Measurements from ENCODE around the gene PDE6C. TPM values are rescaled to one million over a fixed set of nuclear protein-coding genes. Genes with fewer than 3 reads are reported as not detected.

Gene PDE6C
- total RNA-seq, 5 donors from 2014 or later (not counting 1 experiment from before 2014, with no cell fraction given), result not detected

DNA sequence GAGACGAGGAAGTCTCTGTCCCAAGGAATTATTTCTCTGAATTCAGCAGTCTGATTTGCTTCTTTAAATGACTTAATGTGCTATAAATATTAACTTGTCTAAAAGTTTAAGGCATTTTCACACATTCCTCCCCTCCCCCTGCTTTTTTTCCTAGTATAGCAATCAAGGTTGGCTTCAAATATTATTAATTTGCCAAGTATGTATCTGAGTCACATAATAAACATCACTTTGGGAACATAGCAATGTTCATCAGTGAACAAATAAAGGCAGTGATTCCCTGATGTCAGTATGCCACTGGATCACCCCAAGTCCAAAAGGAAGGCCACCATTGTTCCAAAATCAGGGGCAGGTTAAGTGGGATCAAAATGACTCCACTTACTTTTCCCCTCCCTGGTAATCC lies 40.5 kb downstream of the PDE6C start:
- no peak overlapping the region for H3K27ac ChIP-seq (ENCODE audit: low read length)
- Mint-ChIP-seq H3K9me3 (no peaks in the 10 kb centered on the region), H3K27ac (no peak overlapping the region), H3K4me1 (peaks cover 0 to 2% (median 0%) of the 10 kb centered on the region in 3 donors), H3K4me3 (no peak overlapping the region), H3K27me3 (peaks cover 0 to 3% of the 10 kb centered on the region in 2 donors), H3K36me3 (no peaks in the 10 kb centered on the region)
- CTCF ChIA-PET, result interaction anchor here in 1 of 2 donors (0.6 kb wide), 1 partner anchor 1948 kb away, joined by 3 read pairs; no protein-coding TSS in a partner anchor
- no peaks in the 10 kb centered on the region for H3K36me3 ChIP-seq (ENCODE audit: control insufficient read depth in 2 of 2, extremely low read depth in 1 of 2, insufficient read depth in 1 of 2, low read length in 1 of 2)
- DNase-seq (no peak), ATAC-seq (replicated peaks in 1 of 4) (no peak)
- WGBS (ENCODE audit: insufficient coverage), result no CpG with 5 or more reads among the region's 1 CpG
- POLR2A ChIA-PET, result no interaction called here
- no peaks in the 10 kb centered on the region for H3K9me3 ChIP-seq
- H3K27me3 ChIP-seq (replicated peaks in 1 of 2; ENCODE audit: control insufficient read depth in 2 of 2, extremely low read depth in 1 of 2, insufficient read depth in 2 of 2, low read length in 1 of 2), result no peaks in the 10 kb centered on the region
- H3K4me1 ChIP-seq (ENCODE audit: control insufficient read depth in 1 of 2, extremely low read depth in 1 of 2, insufficient read depth in 2 of 2, low read length in 2 of 2), result no peaks in the 10 kb centered on the region
- no peak overlapping the region for H3K4me3 ChIP-seq (ENCODE audit: control insufficient read depth in 1 of 2, extremely low read depth in 1 of 2, low read length in 1 of 2)

DNA sequence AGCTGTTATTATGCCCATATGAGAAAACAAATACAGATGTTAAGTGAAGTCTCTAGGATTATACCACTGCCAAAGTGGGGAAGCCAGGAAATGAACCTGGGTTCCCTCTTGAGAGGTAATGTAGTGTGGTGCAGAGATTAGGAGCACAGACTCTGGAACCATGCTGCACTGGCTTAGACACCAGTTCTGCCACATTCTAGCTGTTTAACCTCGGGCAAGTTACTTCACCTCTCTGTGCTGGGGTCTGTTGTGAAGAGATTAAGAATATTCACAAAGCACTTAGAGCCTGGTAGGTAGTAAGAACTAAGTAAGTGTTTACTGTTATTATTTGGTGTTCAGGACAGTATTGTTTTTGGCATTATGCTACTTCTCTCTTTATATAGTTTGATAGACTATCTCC lies 41.9 kb downstream of the PDE6C start:
- no peaks in the 10 kb centered on the region for H3K9me3 Mint-ChIP-seq
- CTCF ChIA-PET, result interaction anchor here in 1 of 2 donors (0.6 kb wide), 1 partner anchor 334 kb away, joined by 3 read pairs; no protein-coding TSS in a partner anchor

DNA sequence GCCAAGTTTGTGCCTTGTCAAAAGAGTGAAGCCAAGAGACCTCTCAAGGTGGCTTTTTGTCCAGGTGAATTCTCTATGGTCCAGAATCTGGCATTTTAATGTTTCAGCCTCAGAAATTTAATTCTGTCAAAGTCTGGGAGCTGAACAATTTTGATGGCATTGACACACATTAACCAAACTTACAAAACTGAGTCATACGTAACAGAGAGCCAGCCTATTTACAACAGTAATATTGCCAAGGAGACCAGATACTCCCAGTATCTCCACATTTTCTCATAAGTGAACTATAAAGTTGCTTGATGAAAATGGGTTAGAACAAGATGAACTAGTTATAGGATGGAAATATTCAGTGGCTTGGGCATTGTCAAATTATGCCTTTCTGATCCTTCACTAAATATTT lies 43.8 kb downstream of the PDE6C start:
- DNase-seq (no peak), ATAC-seq (replicated peaks in 1 of 4) (no peak)
- POLR2A ChIA-PET, result no interaction called here
- H3K4me1 ChIP-seq (ENCODE audit: control insufficient read depth in 1 of 2, extremely low read depth in 1 of 2, insufficient read depth in 2 of 2, low read length in 2 of 2), result no peaks in the 10 kb centered on the region
- CTCF ChIA-PET, result no interaction called here
- no CpG with 5 or more reads among the region's 1 CpG for WGBS (ENCODE audit: insufficient coverage)
- no peaks in the 10 kb centered on the region for H3K27me3 ChIP-seq (replicated peaks in 1 of 2; ENCODE audit: control insufficient read depth in 2 of 2, extremely low read depth in 1 of 2, insufficient read depth in 2 of 2, low read length in 1 of 2)
- H3K36me3 ChIP-seq (ENCODE audit: control insufficient read depth in 2 of 2, extremely low read depth in 1 of 2, insufficient read depth in 1 of 2, low read length in 1 of 2), result peaks cover 0 to 5% of the 10 kb centered on the region in 2 donors
- Mint-ChIP-seq H3K27ac (no peak overlapping the region), H3K27me3 (no peaks in the 10 kb centered on the region), H3K4me1 (peaks cover 0 to 2% (median 0%) of the 10 kb centered on the region in 3 donors), H3K36me3 (peaks cover 19% of the 10 kb centered on the region), H3K9me3 (no peaks in the 10 kb centered on the region), H3K4me3 (no peak overlapping the region)
- no peak overlapping the region for H3K4me3 ChIP-seq (ENCODE audit: control insufficient read depth in 1 of 2, extremely low read depth in 1 of 2, low read length in 1 of 2)
- no peak overlapping the region for H3K27ac ChIP-seq (ENCODE audit: low read length)
- H3K9me3 ChIP-seq, result no peaks in the 10 kb centered on the region

More for the DNA sequence above, 41.9 kb downstream of the PDE6C start:
- no peak for DNase-seq
- H3K4me3 Mint-ChIP-seq, result no peak overlapping the region
- no peak overlapping the region for H3K27ac Mint-ChIP-seq
- peaks cover under 1% of the 10 kb centered on the region for H3K36me3 Mint-ChIP-seq
- H3K27me3 ChIP-seq (replicated peaks in 1 of 2; ENCODE audit: control insufficient read depth in 2 of 2, extremely low read depth in 1 of 2, insufficient read depth in 2 of 2, low read length in 1 of 2), result no peaks in the 10 kb centered on the region
- peaks cover 0 to 2% (median 0%) of the 10 kb centered on the region in 3 donors for H3K4me1 Mint-ChIP-seq
- no peaks in the 10 kb centered on the region for H3K36me3 ChIP-seq (ENCODE audit: control insufficient read depth in 2 of 2, extremely low read depth in 1 of 2, insufficient read depth in 1 of 2, low read length in 1 of 2)
- peaks cover 0 to 3% of the 10 kb centered on the region in 2 donors for H3K27me3 Mint-ChIP-seq
- H3K4me3 ChIP-seq (ENCODE audit: control insufficient read depth in 1 of 2, extremely low read depth in 1 of 2, low read length in 1 of 2), result no peak overlapping the region
- no peak overlapping the region for H3K27ac ChIP-seq (ENCODE audit: low read length)
- WGBS (ENCODE audit: insufficient coverage), result no CpG with 5 or more reads among the region's 1 CpG
- H3K4me1 ChIP-seq (ENCODE audit: control insufficient read depth in 1 of 2, extremely low read depth in 1 of 2, insufficient read depth in 2 of 2, low read length in 2 of 2), result no peaks in the 10 kb centered on the region
- no peaks in the 10 kb centered on the region for H3K9me3 ChIP-seq
- POLR2A ChIA-PET, result no interaction called here
- ATAC-seq (replicated peaks in 1 of 4), result no peak

DNA sequence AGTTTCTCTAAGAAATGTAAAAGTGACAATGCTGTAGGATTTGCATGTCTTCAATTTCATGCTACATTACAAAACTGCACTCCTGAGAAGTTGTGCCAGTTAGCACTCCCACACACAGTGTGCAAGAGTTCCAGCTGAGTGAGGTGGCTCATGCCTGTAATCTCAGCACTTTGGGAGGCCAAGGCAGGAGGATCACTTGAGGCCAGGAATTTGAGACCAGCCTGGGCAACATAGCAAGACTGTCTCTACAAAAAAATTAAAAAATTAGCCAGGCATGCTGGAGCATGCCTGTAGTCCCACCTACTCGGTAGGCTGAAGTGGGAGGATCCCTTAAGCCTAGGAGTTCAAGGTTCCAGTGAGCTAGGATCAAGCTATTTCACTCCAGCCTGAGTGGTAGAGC lies 45.4 kb downstream of the PDE6C start:
- H3K27ac Mint-ChIP-seq, result no peak overlapping the region
- DNase-seq (no peak), ATAC-seq (replicated peaks in 1 of 4) (no peak)
- Histone ChIP-seq H3K36me3 (ENCODE audit: control insufficient read depth in 2 of 2, extremely low read depth in 1 of 2, insufficient read depth in 1 of 2, low read length in 1 of 2) (peaks cover 0 to 5% of the 10 kb centered on the region in 2 donors), H3K27me3 (replicated peaks in 1 of 2; ENCODE audit: control insufficient read depth in 2 of 2, extremely low read depth in 1 of 2, insufficient read depth in 2 of 2, low read length in 1 of 2) (no peaks in the 10 kb centered on the region), H3K4me3 (ENCODE audit: control insufficient read depth in 1 of 2, extremely low read depth in 1 of 2, low read length in 1 of 2) (no peak overlapping the region), H3K4me1 (ENCODE audit: control insufficient read depth in 1 of 2, extremely low read depth in 1 of 2, insufficient read depth in 2 of 2, low read length in 2 of 2) (no peaks in the 10 kb centered on the region), H3K9me3 (no peaks in the 10 kb centered on the region), H3K27ac (ENCODE audit: low read length) (no peak overlapping the region)
- H3K9me3 Mint-ChIP-seq, result no peaks in the 10 kb centered on the region
- ChIA-PET POLR2A (no interaction called here), CTCF (no interaction called here)
- WGBS (ENCODE audit: insufficient coverage), result no CpG with 5 or more reads among the region's 1 CpG
- H3K4me3 Mint-ChIP-seq, result no peak overlapping the region
- peaks cover 26% of the 10 kb centered on the region for H3K36me3 Mint-ChIP-seq
- peaks cover 0 to 2% (median 0%) of the 10 kb centered on the region in 3 donors for H3K4me1 Mint-ChIP-seq
- no peaks in the 10 kb centered on the region for H3K27me3 Mint-ChIP-seq

DNA sequence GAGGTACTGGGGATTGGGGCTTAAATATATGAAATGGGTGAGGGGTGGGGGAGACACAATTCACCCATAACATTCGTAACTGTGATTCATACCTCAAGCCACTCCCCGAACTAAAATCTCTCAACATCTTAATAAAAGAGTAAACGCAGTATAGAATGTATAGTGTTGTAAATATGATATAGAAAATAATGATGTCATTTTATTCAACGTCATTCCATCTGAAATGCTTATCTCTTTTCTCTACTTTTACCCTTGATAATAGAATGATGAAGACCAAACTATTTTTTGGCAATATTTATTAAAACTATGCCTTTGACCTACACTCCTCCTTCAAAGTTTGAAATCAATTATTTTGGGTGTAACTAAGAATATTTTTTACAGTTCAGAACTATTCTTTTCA lies 53.7 kb downstream of the PDE6C start:
- Histone ChIP-seq H3K9me3 (no peaks in the 10 kb centered on the region), H3K4me1 (ENCODE audit: control insufficient read depth in 1 of 2, extremely low read depth in 1 of 2, insufficient read depth in 2 of 2, low read length in 2 of 2) (no peaks in the 10 kb centered on the region), H3K27me3 (replicated peaks in 1 of 2; ENCODE audit: control insufficient read depth in 2 of 2, extremely low read depth in 1 of 2, insufficient read depth in 2 of 2, low read length in 1 of 2) (no peaks in the 10 kb centered on the region), H3K27ac (ENCODE audit: low read length) (no peak overlapping the region), H3K4me3 (ENCODE audit: control insufficient read depth in 1 of 2, extremely low read depth in 1 of 2, low read length in 1 of 2) (no peak overlapping the region), H3K36me3 (ENCODE audit: control insufficient read depth in 2 of 2, extremely low read depth in 1 of 2, insufficient read depth in 1 of 2, low read length in 1 of 2) (peaks cover 0 to 41% of the 10 kb centered on the region in 2 donors)
- DNase-seq (no peak), ATAC-seq (replicated peaks in 1 of 4) (no peak)
- ChIA-PET POLR2A (no interaction called here), CTCF (no interaction called here)
- no peak overlapping the region for H3K27ac Mint-ChIP-seq
- WGBS (ENCODE audit: insufficient coverage), result no CpG with 5 or more reads among the region's 4 CpGs
- H3K4me3 Mint-ChIP-seq, result no peak overlapping the region
- H3K9me3 Mint-ChIP-seq, result no peaks in the 10 kb centered on the region
- peaks cover 53% of the 10 kb centered on the region for H3K36me3 Mint-ChIP-seq
- H3K4me1 Mint-ChIP-seq, result no peaks in the 10 kb centered on the region
- no peaks in the 10 kb centered on the region for H3K27me3 Mint-ChIP-seq

DNA sequence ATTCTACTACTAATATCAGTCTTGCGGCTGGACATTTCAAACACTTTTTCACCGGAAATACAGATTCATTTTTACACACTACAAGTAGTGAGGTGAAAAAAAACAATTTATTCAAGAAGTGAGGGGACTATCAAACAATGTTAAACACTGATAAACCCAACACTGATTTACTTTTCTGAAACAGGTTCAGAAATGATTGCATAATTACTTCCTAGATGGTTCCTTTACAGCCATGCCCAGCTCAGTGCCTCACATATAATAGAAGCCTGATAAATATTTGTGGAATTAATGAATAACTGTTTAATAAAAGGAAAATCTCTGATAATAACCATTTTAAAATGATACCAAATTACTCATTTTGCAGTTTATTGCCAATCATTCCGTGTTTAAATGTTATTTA lies 55.5 kb downstream of the PDE6C start:
- Histone ChIP-seq H3K27ac (ENCODE audit: low read length) (no peak overlapping the region), H3K9me3 (no peaks in the 10 kb centered on the region), H3K4me3 (ENCODE audit: control insufficient read depth in 1 of 2, extremely low read depth in 1 of 2, low read length in 1 of 2) (no peak overlapping the region), H3K4me1 (ENCODE audit: control insufficient read depth in 1 of 2, extremely low read depth in 1 of 2, insufficient read depth in 2 of 2, low read length in 2 of 2) (no peaks in the 10 kb centered on the region), H3K27me3 (replicated peaks in 1 of 2; ENCODE audit: control insufficient read depth in 2 of 2, extremely low read depth in 1 of 2, insufficient read depth in 2 of 2, low read length in 1 of 2) (no peaks in the 10 kb centered on the region), H3K36me3 (ENCODE audit: control insufficient read depth in 2 of 2, extremely low read depth in 1 of 2, insufficient read depth in 1 of 2, low read length in 1 of 2) (peaks cover 0 to 41% of the 10 kb centered on the region in 2 donors)
- CTCF ChIA-PET, result no interaction called here
- no peaks in the 10 kb centered on the region for H3K9me3 Mint-ChIP-seq
- H3K4me1 Mint-ChIP-seq, result peaks cover 0 to 4% (median 0%) of the 10 kb centered on the region in 3 donors
- no peak overlapping the region for H3K27ac Mint-ChIP-seq
- no peak for DNase-seq
- no peak overlapping the region for H3K4me3 Mint-ChIP-seq
- peaks cover 49% of the 10 kb centered on the region for H3K36me3 Mint-ChIP-seq
- POLR2A ChIA-PET, result no interaction called here
- no peaks in the 10 kb centered on the region for H3K27me3 Mint-ChIP-seq
- WGBS (ENCODE audit: insufficient coverage), result no CpG with 5 or more reads among the region's 3 CpGs
- no peak for ATAC-seq (replicated peaks in 1 of 4)

DNA sequence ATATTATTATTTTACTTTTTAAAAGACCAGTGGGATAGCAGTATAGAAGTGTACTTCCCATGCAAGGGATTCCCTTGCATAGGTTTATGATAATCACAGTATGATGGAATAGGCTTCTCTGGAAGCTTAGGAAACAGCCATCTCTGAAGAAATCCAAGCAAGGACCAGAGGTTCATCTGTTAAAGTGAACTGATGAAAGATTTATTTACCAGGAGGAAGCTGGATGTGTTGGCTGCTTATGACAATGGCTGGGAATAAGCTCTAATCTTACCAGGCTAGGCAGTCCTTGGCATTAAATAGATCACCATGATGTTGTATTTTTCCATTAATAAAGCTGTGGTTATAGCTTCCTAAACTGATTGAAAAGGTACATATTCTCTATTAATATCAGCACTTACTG lies 58.0 kb downstream of the PDE6C start:
- Mint-ChIP-seq H3K27me3 (no peaks in the 10 kb centered on the region), H3K36me3 (peaks cover 53% of the 10 kb centered on the region), H3K27ac (no peak overlapping the region), H3K9me3 (no peaks in the 10 kb centered on the region), H3K4me3 (no peak overlapping the region), H3K4me1 (peaks cover 0 to 7% (median 4%) of the 10 kb centered on the region in 3 donors)
- Histone ChIP-seq H3K27me3 (replicated peaks in 1 of 2; ENCODE audit: control insufficient read depth in 2 of 2, extremely low read depth in 1 of 2, insufficient read depth in 2 of 2, low read length in 1 of 2) (no peaks in the 10 kb centered on the region), H3K36me3 (ENCODE audit: control insufficient read depth in 2 of 2, extremely low read depth in 1 of 2, insufficient read depth in 1 of 2, low read length in 1 of 2) (peaks cover 0 to 40% of the 10 kb centered on the region in 2 donors), H3K27ac (ENCODE audit: low read length) (no peak overlapping the region), H3K9me3 (no peaks in the 10 kb centered on the region), H3K4me1 (ENCODE audit: control insufficient read depth in 1 of 2, extremely low read depth in 1 of 2, insufficient read depth in 2 of 2, low read length in 2 of 2) (no peaks in the 10 kb centered on the region), H3K4me3 (ENCODE audit: control insufficient read depth in 1 of 2, extremely low read depth in 1 of 2, low read length in 1 of 2) (no peak overlapping the region)
- no peak for ATAC-seq (replicated peaks in 1 of 4)
- ChIA-PET POLR2A (interaction anchor here in 1 of 2 donors (0.6 kb wide), 1 partner anchor 854 kb away, joined by 6 read pairs; no protein-coding TSS in a partner anchor), CTCF (interaction anchor here in 1 of 2 donors (0.6 kb wide), 1 partner anchor 59 kb away, joined by 5 read pairs; no protein-coding TSS in a partner anchor)
- DNase-seq, result no peak
